ENCODE data around the gene SYDE1.
A peak's percentile ranks its signal among the peaks of the same experiment; 100 is the strongest.

Gene SYDE1

DNA sequence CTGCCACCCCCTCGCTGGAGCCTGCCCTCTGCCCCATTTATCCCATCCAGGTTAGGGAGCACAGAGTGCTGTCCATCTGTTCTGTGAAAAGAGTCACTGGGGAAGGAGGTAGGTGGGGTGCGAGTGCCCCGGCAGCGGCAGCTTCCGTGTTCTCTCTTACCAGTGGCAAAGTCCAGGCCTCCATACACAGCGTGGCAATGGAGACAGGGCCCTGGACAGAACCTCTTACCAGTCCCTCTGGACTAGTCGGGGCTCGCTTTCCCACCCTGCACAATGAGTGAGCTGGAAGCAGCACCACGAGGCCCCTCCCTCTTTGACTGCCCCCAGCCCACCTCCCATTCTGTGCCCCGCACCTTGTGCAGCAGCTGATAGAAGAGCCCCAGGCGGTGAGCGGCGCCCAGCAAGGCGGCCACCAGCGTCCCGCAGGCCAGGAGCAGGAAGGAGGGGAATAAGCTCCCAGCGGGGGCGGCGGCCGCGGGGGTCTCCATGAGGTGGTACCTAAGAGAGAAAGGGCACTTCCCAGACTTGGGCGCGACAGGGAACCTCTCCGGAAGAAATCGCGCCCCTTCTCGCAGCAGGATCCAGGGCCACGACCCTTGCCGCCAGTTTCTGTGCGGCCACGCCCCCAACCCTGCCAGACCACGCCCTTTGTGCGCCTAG is 17.5 kb downstream of the SYDE1 start:
- no peak for DNase-seq (ENCODE audit: low spot score)

DNA sequence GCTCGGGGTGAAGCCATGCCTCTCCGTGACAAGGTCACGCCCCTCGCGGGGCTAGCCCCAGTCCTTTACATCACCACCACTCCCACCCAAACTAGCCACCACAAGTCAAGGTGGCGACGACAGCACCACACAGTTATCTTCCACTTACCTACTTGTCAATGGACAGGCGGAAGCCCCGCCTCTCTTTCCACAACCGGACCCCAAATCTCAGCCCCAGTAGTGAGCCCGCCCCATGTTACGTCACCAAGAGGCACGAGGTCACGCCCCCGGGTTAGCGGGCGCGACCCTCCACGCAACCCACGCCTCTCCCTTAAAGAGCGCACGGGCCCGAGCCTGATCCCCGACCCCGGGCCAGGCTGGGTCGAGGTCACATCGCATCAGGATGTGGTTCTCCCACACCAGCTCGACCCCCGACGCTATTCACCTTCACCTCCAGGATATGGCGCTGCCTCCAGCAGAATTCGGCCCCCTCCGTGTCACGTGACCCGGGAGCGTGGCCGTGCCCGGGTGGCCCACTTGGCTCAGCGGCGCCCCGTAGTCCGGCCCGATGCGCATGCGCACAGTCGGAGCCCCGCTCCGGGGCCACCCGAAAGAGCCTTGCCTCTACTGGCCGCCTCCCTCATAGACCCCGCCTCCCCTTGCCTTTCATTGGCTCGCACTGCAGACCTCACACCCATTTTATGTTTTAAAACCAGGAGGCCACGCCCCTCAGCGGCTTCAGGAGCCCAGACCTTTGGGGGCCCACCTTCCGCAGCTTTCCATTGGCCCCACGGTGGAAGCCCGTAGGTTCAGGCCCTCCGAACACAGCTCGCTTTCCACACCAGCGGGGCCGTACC is 18.2 kb downstream of the SYDE1 start:
- DNase-seq (ENCODE audit: low spot score): peak; percentile 97

DNA sequence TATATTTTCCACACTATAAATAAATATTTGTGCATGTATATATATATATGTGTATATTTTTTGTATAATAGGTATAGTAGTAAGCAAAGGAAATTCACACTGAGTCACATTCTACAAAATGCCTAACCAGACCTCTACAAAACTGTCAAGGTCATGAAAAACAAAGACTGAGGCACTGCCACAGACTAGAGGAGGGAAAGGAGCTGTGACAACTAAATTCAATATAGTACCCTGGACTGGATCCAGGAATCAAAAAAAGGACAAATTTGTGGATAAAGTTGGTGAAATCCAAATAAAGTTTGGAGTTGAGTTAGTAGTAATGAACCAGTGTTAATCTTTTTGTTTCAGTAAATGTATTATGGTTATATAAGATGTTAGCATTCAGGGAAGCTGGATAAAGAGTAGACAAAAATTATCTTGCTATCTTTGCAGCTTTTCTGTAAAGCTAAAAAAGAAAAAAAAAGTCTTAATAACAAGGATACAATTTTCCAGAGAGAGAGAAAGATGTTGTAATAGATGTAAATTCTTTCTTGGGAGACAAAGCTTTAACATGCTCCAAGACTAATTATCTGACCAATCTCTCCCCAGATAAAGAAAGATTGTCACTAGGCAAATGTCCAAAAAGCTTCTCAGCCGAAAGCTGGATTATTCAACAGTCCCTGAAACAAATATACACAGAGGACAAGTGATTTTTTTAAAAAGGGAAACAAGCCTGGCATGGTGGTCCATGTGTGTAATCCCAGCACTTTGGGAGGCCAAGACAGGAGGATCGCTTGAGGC is 19.1 kb downstream of the SYDE1 start:
- DNase-seq (ENCODE audit: low spot score): no peak

DNA sequence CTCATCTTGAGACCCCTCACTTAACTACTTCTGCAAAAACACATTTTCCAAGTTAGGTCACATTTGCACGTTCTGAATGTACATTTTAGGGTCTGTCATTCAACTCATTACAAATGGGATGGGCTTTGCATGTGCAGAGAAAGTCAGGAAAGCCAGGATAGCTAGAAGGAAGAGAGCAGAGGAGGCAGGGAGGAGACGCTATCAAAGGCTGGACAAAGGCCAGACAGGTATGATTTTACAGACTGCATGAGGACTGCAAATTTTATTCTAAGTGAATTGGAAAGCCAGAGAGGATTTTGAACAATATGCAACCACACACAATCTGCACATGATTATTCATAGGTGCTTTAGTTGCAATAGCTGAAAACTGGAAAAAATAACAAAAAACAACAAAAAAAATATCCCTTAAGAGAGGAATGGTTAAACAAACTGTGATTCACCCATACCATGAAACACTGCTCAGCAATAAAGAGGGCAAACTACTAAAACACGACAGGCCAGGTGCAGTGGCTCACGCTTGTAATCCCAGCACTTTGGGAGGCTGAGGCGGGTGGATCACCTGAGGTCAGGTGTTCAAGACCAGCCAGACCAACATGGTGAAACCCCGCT is 21.1 kb downstream of the SYDE1 start:
- no peak for DNase-seq (ENCODE audit: low spot score)

DNA sequence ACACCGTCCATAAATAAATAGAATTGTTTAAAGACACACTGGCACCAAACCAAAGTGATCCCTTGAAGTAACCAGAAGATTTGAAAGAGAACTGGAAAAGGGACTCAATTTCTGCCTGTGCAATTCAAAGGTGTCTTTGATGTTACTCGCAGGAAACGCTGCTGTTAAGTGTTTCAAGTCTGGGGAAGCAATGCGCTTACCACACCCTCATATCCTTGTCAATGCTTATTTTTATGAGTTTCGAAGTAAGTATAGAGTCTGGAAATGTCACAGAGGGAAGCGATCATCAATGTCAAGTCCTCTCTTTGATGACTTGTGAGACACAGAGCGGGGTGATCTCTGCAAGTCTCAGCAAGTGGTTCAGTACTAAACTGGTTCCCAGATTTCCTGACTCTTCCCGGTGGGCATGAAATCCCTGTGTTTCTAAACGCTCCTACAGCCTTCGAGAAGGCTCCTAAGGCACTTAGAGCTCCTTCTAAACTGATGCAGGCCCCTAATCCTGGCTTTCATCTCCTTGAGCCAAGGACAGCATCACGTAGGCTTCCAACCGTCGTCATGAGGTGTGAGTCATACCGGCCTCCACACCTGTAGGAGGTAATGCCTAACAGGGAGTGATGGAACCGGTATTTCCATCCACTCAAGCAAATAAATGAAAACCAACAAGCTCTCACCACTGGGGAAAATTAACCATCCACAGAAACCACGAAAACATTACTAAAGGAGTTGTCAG is 22.8 kb downstream of the SYDE1 start:
- no peak for DNase-seq (ENCODE audit: low spot score)

DNA sequence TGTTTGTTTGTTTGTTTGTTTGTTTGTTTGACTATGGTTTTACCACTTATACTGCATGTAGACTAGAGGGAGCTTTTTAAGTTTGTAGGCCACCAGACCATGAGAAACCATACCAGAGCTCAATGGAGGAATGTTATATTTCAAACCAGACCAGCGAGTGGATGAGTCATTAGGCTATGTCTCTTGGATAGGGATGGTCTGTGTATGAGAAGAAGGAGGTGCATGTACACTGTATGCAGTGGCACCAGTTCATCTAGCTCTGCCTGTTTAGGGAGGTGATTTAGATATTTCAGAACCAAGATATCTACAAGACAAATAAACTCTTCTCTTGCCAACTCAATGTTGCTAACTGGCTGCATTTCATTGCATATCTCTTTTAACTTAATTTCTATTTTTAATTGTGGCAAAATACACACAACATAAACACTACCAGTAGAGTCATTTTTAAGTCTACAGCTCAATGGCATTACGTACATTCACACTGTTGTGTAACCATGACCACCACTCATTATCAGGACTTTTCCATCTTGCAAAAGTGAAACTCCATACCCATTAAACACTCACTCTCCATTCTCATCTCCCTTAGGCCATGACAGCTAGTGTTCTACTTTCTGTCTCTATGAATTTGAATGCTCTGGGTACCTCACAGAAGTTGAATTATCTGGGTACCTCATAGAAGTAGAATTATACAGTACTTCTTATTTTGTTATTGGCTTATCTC is 29.2 kb downstream of the SYDE1 start:
- no peak for DNase-seq (ENCODE audit: low spot score)

- no peak for DNase-seq (ENCODE audit: low spot score)
Observed at GRCh38 chr19:15137777-15138176, 30.6 kb downstream of the SYDE1 start.

DNA sequence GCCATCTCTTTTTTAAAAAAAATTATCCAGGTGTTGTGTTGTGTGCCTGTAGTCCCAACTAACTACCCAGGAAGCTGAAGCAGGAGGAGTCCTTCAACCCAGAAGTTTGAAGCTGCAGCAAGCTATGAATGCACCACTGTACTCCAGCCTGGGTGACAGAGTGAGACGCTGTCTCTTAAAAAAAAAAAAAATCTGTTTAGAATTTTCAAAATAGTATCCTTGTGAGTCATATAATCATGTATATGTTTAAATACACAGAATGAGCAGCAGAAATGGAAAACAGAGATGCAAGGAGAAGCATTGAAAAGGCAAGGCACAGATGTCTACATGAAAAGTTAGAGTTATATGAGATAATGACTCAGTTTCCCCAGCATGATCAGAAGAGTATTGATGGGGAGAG is 31.2 kb downstream of the SYDE1 start:
- DNase-seq (ENCODE audit: low spot score): peak; percentile 54

GRCh38 chr19:15141143-15141542 is 33.9 kb downstream of the SYDE1 start:
- DNase-seq (ENCODE audit: low spot score): no peak

- DNase-seq (ENCODE audit: low spot score): peak; percentile 74
Observed at GRCh38 chr19:15142313-15142712, 35.1 kb downstream of the SYDE1 start.

- no peak for DNase-seq (ENCODE audit: low spot score)
Observed at GRCh38 chr19:15144046-15144646, 36.9 kb downstream of the SYDE1 start.

- no peak for DNase-seq (ENCODE audit: low spot score)
Observed at GRCh38 chr19:15147090-15147489, 39.9 kb downstream of the SYDE1 start.

GRCh38 chr19:15149737-15150136 is 42.5 kb downstream of the SYDE1 start:
- DNase-seq (ENCODE audit: low spot score): no peak

DNA sequence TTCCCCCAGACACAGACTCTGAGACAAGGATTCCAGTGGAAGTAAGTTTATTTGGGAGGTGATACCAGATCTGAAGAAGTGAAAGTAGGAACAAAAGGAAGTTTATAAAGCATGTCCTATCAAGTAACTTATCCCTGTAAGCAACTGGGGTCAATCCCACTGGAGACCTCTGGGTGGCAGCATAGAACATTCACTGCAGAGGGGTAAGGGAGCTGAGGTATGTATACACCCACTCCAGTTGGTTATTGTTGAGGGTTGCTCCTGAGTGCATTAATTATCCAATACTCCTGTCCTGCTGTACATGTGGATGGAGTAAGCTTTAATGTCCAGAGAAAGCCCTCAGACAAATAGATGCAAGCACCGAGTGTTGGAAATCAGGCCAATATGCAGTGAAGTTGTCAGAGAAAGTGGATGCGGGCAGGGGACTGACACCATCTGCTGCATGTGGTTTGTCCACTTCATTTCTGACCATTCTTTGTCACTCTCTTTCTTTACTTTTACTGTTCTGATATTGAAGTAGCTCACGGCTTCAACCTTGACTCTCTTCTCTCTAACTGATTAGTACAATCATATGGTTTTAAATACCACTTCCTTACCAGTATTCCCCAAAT is 46.9 kb downstream of the SYDE1 start:
- DNase-seq (ENCODE audit: low spot score): peak; percentile 50

- DNase-seq (ENCODE audit: low spot score): no peak
Observed at GRCh38 chr19:15155296-15155695, 48.1 kb downstream of the SYDE1 start.

DNA sequence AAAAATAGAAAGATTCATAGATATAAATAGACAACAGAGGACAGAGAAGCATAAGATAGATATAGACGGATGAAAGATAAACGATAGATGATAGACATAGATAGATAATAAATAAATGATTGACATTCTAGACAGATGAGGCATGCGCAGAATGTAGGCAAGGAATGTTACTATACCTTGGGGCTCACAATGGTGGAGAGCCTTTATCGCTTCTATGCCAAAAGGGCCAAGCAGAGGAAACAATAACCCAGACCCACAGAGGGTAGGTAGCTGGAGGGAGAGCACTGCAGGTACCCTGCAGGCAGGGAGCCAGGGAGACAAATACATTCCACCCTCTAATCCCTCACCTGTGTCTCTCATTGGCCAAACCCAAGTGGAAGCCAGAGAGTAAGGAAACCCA is 49.2 kb downstream of the SYDE1 start:
- DNase-seq (ENCODE audit: low spot score): no peak

GRCh38 chr19:15159251-15159650 is 52.0 kb downstream of the SYDE1 start:
- no peak for DNase-seq (ENCODE audit: low spot score)

- no peak for DNase-seq (ENCODE audit: low spot score)
Observed at GRCh38 chr19:15161028-15161984, 54.1 kb downstream of the SYDE1 start.
